PC-3 (cell line): ENCODE results near the gene PNMA6E. TPM values are rescaled to one million over a fixed set of nuclear protein-coding genes. Genes with fewer than 3 reads are reported as not detected.

Experiments used
- ATAC-seq: fragments of 200-7000 bp; cut with Tn5 transposase; 2 replicates; pipeline ENCODE4 v1.9.1; 2020; ENCODE audit warnings: mild to moderate bottlenecking, moderate library complexity
- Bru-seq: library from RNA; stranded (reverse); fragments of 400-500 nt; gene quantifications from one replicate; lab custom pipeline; 2021; lab: Mats Ljungman, UMichigan
- BruChase-seq, 2 experiments: library from RNA; stranded (reverse); fragments of 400-500 nt; gene quantifications; one replicate each; lab custom pipeline; 2021; lab: Mats Ljungman, UMichigan
- BruUV-seq: library from RNA; stranded (reverse); fragments of 400-500 nt; replicated peaks from 2 replicates; lab custom pipeline; 2021; lab: Mats Ljungman, UMichigan
- CTCF ChIA-PET: fragments of 300-600 bp; sonication (Branson Sonifier 250); formaldehyde crosslinking; loops from one replicate; lab custom pipeline; 2022; ENCODE audit warnings: antibody characterized with exemption; lab: Charles Lee
- POLR2A ChIA-PET: fragments of 300-600 bp; sonication (Branson Sonifier 250); formaldehyde crosslinking; loops from one replicate; lab custom pipeline; 2022; ENCODE audit warnings: antibody characterized with exemption; ENCODE audit not compliant: unreplicated experiment; lab: Charles Lee
- DNase-seq: peaks from one replicate; pipeline ENCODE4 v3.0.0-alpha.2; 2015
- H2AFZ ChIP-seq: fragments of 300-600 bp; sonication (generic); 2 replicates; pipeline ENCODE4 v1.6.0; 2016; ENCODE audit warnings: antibody characterized with exemption, low read length
- H3F3A ChIP-seq: fragments of 300-600 bp; sonication (generic); one replicate; pipeline ENCODE4 v1.6.0; 2017; ENCODE audit warnings: antibody characterized with exemption, low read length, control low read depth, mild to moderate bottlenecking; ENCODE audit not compliant: unreplicated experiment
- H3K27ac ChIP-seq: fragments of 300-600 bp; sonication (generic); 2 replicates; pipeline ENCODE4 v1.5.1; 2016; ENCODE audit warnings: mild to moderate bottlenecking, low read length
- H3K27me3 ChIP-seq: fragments of 300-600 bp; sonication (generic); 2 replicates; pipeline ENCODE4 v1.6.1; 2016; ENCODE audit warnings: low read length, mixed read lengths
- H3K36me3 ChIP-seq: fragments of 300-600 bp; sonication (generic); 2 replicates; pipeline ENCODE4 v1.6.1; 2016; ENCODE audit warnings: low read depth, mixed run types, low read length, mixed read lengths
- H3K4me1 ChIP-seq: fragments of 300-600 bp; sonication (generic); 2 replicates; pipeline ENCODE4 v1.5.1; 2016; ENCODE audit warnings: low read length; ENCODE audit not compliant: insufficient read depth
- H3K4me2 ChIP-seq: fragments of 300-600 bp; sonication (generic); 2 replicates; pipeline ENCODE4 v1.6.0; 2016; ENCODE audit warnings: low read length
- H3K4me3 ChIP-seq: fragments of 300-600 bp; sonication (generic); 2 replicates; pipeline ENCODE4 v1.5.1; 2016; ENCODE audit warnings: mild to moderate bottlenecking, low read length, mixed read lengths
- H3K79me2 ChIP-seq: fragments of 300-600 bp; sonication (generic); 2 replicates; pipeline ENCODE4 v1.6.1; 2017; ENCODE audit warnings: low read length, mixed read lengths
- H3K9ac ChIP-seq: fragments of 300-600 bp; sonication (generic); 2 replicates; pipeline ENCODE4 v1.6.0; 2016; ENCODE audit warnings: mild to moderate bottlenecking, low read length
- H3K9me2 ChIP-seq: fragments of 300-600 bp; sonication (generic); replicated peaks from 2 replicates; pipeline ENCODE4 v1.6.1; 2016; ENCODE audit warnings: mixed run types, low read length, mixed read lengths
- H3K9me3 ChIP-seq: fragments of 300-600 bp; sonication (generic); 2 replicates; pipeline ENCODE4 v1.6.1; 2016; ENCODE audit warnings: low read length, mixed read lengths
- H4K20me1 ChIP-seq: fragments of 300-600 bp; sonication (generic); 2 replicates; pipeline ENCODE4 v1.6.1; 2016; ENCODE audit warnings: low read length, mixed read lengths
- CTCF ChIP-seq: fragments of 300-600 bp; sonication (generic); conservative IDR thresholded peaks from 2 replicates; pipeline ENCODE4 v1.5.1; 2017; ENCODE audit warnings: antibody characterized with exemption, low read depth, mild to moderate bottlenecking, low read length
- EZH2 ChIP-seq: fragments of 300-600 bp; sonication (generic); IDR thresholded peaks from one replicate; pipeline ENCODE4 v1.6.1; 2017; ENCODE audit warnings: antibody characterized with exemption, mild to moderate bottlenecking, low read length; ENCODE audit not compliant: unreplicated experiment
- EZH2phosphoT487 ChIP-seq: fragments of 300-600 bp; sonication (generic); IDR thresholded peaks from 2 replicates; pipeline ENCODE4 v1.6.1; 2018; ENCODE audit warnings: mild to moderate bottlenecking, antibody characterized with exemption, low read length, borderline replicate concordance
- intact Hi-C: fragments of 100-400 bp; cut with micrococcal nuclease; formaldehyde crosslinking; loops from 2 replicates; pipeline ENCODE4 v1.9.0; 2023
- long read RNA-seq: library from polyadenylated mRNA; unstranded; transcript quantifications from one replicate; pipeline ENCODE4 v2.0.0, GENCODE V29; 2021; ENCODE audit not compliant: unreplicated experiment
- total RNA-seq: library from RNA; depleted of rRNA; stranded (reverse); fragments of >200 nt; gene quantifications from 2 replicates; pipeline ENCODE4 v1.2.3, GENCODE V29; 2014; rRNA removed

Gene PNMA6E
- total RNA-seq (not detected in 2 replicates), Bru-seq, nascent RNA (not detected), BruChase-seq, experiment 1, labeled RNA remaining after a 6-hour chase (percentile 10 among the genes with signal in this experiment), BruChase-seq, experiment 2, labeled RNA remaining after a 2-hour chase (percentile 13 among the genes with signal in this experiment)
- long read RNA-seq: 0 reads

GRCh38 chrX:153401133-153401764, at the start of gene PNMA6E:
PNMA6E (minus strand) TSS chrX:153401350; CDS start chrX:153398849, 2,501 bp downstream.
- Histone ChIP-seq H4K20me1 (no peaks in the 10 kb centered on the region), H3K4me3 (no peak within 1 kb of the TSS), H3K36me3 (no peaks in the 10 kb centered on the region), H3K27ac (no peak within 1 kb of the TSS), H3K9me3 (no peaks in the 10 kb centered on the region), H3F3A (no peaks in the 10 kb centered on the region), H3K9me2 (no peaks in the 10 kb centered on the region), H3K27me3 (peaks cover 28% of the 10 kb centered on the region), H3K79me2 (no peaks in the 10 kb centered on the region), H3K9ac (no peak within 1 kb of the TSS), H3K4me2 (no peak within 1 kb of the TSS), H3K4me1 (no peaks in the 10 kb centered on the region), H2AFZ (no peak within 1 kb of the TSS)
- ATAC-seq (no peak), DNase-seq (no peak)
- ChIA-PET POLR2A (no interaction called here), CTCF (no interaction called here)
- intact Hi-C loops: no loop called here
- TF ChIP-seq CTCF: no peak
- TF ChIP-seq EZH2phosphoT487: no peak
- no peak for TF ChIP-seq EZH2
- no TSS peak for BruUV-seq

GRCh38 chrX:153450949-153451277, 49.8 kb upstream of the PNMA6E start:
- POLR2A ChIA-PET: no interaction called here

More at GRCh38 chrX:153450949-153451277, 49.8 kb upstream of the PNMA6E start:
- Histone ChIP-seq H2AFZ (no peak overlapping the region), H3K27ac (no peak overlapping the region), H3K9me3 (no peaks in the 10 kb centered on the region), H3K4me3 (no peak overlapping the region), H3K9ac (no peak overlapping the region), H3K27me3 (no peaks in the 10 kb centered on the region), H3K4me2 (no peak overlapping the region), H3K9me2 (no peaks in the 10 kb centered on the region), H3F3A (no peaks in the 10 kb centered on the region), H3K36me3 (no peaks in the 10 kb centered on the region), H3K79me2 (no peaks in the 10 kb centered on the region), H3K4me1 (no peaks in the 10 kb centered on the region), H4K20me1 (no peaks in the 10 kb centered on the region)
- intact Hi-C loops: no loop called here
- TF ChIP-seq EZH2: no peak
- TF ChIP-seq EZH2phosphoT487: no peak
- TF ChIP-seq CTCF: no peak
- DNase-seq: no peak
- CTCF ChIA-PET: no interaction called here
- no TSS peak for BruUV-seq
- ATAC-seq: no peak
